SK-MEL-5 (cell line): ENCODE results near the gene KHDC1. TPM values are rescaled to one million over a fixed set of nuclear protein-coding genes. Genes with fewer than 3 reads are reported as not detected.
"Not testable (repeated sequence)": the region's sequence is repeated elsewhere in the genome, so short reads cannot be mapped to it uniquely, and the experiment has no call there.

ENCODE experiments used
- DNase-seq: peaks from one replicate; pipeline ENCODE4 v3.0.0-alpha.2; 2016; ENCODE audit warnings: low read depth, low spot score
- in situ Hi-C: cut with HindIII; loops from 2 replicates; pipeline ENCODE4 v1.10.0; 2016; ENCODE audit warnings: low sequenced_read_pairs, high pct_unique_total_duplicates, low pct_unique_long_range_greater_than_20kb
- polyA plus RNA-seq, 2 experiments: library from polyadenylated mRNA; depleted of rRNA; stranded (reverse); fragments of >200 nt; gene quantifications; 2 replicates each; pipeline ENCODE4 v1.2.3, GENCODE V29; 2015
- total RNA-seq: library from RNA; depleted of rRNA; stranded (reverse); fragments of >200 nt; shearing (Covaris generic); gene quantifications from 2 replicates; pipeline ENCODE4 v1.2.3, GENCODE V29; 2014; rRNA removed

Gene KHDC1, protein sequence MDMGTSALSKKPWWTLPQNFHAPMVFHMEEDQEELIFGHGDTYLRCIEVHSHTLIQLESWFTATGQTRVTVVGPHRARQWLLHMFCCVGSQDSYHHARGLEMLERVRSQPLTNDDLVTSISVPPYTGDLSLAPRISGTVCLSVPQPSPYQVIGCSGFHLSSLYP
- 0.19 TPM in 1 of 2 replicates, not detected in the other for total RNA-seq
- 0.04 and 0.14 TPM in 2 replicates for polyA plus RNA-seq (2015; cell fraction: cytosol; rRNA removed)
- polyA plus RNA-seq (2015; cell fraction: nucleus; rRNA removed), result 0.14 and 1.1 TPM in 2 replicates

DNA sequence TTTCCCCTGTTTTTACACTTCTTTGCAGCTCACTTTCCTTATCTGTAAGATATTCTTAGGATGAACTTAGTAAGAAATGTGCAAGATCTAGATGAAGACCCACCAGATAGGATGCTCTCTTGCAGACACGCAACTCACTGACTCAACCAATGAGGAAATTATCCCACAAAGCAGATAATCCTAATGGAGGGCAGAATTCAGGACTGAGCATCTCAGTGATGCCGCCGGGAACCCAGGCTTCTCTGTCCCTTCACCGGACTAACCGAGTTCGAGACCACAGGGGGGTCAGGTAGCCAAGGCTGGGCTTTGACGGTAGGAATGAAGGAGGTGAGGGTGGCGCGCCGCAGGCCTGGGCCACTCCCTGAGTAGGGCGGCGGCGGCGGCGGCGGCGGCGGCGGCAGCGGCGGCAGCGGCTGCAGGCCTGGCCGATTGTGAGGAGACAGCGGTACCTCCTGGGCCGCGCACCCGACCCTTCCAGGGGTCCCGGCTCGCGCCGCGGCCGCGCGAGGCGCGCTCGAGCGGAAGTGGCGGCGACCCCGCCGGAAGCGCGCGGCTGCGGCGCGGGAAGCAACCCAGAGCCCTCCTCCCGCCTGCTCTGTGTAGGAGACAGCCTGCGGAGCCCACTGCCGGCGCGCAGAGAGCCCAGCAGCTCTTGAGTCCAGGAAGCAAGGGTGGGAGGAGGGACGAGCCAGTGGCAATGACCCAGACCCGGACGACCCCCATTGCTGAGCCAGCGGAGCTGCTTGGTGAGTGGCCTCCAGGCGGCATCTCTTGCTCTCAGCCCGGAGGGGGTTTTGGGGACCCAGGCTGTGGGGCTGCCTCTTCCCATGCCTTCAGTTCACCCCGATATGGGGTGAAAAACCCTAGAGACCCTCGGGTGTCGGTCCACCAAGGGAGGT lies at the start of gene KHDC1:
TSS of gene KHDC1 (minus strand) at position 526 of the 899 bp plus-strand sequence. CDS start 20,679 bp downstream, outside the sequence.
- peak; percentile 43 for DNase-seq
- in situ Hi-C loops, result no loop called here

DNA sequence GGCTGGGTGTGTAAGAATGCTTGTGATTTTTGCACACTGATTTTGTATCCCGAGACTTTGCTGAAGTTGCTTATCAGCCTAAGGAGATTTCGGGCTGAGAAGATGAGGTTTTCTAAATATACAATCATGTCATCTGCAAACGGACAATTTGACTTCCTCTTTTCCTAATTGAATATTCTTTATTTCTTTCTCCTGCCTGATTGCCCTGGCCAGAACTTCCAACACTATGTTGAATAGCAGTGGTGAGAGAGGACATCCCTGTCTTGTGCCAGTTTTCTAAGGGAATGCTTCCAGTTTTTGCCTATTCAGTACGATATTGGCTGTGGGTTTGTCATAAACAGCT lies 47.5 kb upstream of the KHDC1 start:
- in situ Hi-C loops, DNase-seq: not testable (repeated sequence)

DNA sequence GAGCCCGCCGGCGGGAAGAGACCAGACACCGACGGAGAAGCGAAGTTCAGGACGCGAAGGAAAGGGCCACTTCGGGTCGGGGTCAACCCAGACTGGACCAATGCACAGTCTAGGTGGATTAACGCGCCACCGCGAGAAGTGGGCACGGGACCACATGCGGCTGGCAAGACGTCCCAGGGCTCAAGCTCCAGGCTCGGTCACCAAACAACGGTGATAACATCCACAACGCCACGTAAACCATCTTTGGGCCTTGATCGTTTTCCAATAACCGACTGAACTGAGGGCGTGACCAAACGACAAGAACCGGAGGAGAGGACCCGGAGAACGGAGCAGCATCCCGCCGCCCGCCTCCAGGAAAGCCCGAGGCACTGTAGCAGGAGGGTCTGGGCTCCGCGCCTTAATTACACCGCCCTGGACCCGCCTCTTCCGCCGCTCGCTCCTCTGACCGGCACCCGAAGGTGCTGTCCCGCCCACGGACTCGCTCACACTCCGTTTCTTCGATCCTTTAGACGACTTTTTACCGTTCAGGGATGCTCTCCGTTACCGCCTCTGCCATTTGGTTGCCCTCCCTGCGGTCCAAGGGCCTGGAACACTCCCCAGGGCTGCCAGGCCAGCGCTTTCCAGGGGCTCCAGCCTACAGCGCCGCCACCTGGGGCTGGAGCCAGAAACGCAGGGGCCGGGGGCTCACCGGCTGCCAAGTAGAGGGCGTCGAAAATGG lies 46.9 kb upstream of the KHDC1 start:
- DNase-seq, result no peak
- in situ Hi-C loops, result no loop called here

DNA sequence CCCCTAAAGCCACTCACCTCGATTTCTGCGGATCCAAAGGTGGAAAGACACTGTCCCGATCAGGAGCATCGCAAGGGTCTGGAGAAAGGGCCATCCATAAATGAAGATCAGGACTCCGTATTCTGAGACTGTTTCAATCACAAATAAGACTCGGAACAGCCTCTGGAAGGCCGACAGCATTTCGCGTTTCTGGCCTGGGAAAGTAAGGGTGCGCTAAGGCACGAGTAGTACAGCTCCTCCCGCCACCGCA lies 46.5 kb upstream of the KHDC1 start:
- in situ Hi-C loops, result no loop called here
- DNase-seq, result no peak

DNA sequence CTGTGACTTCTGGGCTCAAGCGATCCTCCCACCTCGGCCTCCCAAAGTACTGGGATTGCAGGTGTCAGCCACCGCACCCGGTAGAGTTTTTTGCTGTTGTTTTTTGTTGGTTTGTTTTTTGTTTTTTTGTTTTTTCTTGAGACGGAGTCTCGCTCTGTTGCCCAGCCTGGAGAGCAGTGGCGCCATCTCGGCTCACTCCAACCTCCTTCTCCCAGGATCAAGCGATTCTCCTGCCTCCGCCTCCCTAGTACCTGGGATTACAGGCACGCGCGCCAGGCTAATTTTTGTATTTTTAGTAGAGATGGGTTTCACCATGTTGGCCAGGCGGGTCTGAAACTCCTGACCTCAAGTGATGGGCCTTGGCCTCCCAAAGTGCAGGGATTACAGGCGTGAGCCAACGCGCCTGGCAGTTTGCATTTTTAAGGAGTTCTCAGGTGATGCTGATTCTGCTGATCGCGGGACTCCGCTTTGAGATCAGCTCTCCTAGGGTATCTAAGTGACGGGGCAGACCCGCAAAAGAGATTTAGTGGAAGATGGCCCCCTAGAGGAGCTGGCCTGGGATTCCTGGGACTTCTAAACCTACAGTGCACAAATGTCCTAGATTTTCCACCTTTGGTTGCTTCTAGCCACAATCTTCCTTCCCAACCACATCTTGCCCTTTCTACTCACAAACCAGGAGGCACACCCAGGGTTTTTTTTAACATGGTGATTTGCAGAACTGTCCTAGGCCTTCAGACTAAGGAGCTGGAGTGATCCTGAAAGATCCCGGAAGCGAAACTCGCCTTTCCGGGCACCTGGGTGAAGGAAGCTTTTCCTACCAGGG lies 45.9 kb upstream of the KHDC1 start:
- DNase-seq, result no peak
- in situ Hi-C loops, result no loop called here

DNA sequence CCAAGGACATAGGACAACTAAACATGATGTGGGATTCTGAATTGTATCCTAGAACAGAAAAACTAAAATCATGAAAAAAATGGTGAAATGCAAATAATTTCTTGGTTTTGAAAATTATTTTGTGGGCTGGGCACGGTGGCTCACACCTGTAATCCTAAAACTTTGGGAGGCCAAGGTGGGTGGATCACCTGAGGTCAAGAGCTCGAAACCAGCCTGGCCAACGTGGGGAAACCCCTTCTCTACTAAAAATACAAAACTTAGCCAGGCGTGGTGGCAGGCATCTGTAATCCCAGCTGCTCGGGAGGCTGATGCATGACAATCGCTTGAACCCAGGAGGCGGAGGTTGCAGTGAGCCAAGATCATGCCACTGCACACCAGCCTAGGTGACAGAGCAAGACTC lies 40.8 kb upstream of the KHDC1 start:
- DNase-seq, in situ Hi-C loops: not testable (repeated sequence)

DNA sequence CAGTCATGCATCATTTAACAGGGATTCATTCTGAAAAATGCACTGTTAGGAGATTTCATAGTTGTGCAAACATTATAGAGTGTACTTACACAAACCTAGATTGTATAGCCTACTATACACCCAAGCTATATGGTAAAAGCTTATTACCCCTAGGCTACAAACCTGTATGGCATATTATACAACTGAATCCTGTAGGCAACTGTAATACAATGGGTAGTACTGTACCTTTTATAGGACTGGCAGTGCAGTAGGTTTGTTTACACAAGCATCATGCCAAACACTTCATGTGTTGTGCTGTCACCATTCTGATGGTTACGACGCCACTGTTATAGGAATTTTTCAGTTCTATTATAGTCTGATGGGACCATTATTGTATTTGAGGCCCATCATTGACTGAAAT lies 39.3 kb upstream of the KHDC1 start:
- in situ Hi-C loops, result no loop called here
- DNase-seq, result no peak

DNA sequence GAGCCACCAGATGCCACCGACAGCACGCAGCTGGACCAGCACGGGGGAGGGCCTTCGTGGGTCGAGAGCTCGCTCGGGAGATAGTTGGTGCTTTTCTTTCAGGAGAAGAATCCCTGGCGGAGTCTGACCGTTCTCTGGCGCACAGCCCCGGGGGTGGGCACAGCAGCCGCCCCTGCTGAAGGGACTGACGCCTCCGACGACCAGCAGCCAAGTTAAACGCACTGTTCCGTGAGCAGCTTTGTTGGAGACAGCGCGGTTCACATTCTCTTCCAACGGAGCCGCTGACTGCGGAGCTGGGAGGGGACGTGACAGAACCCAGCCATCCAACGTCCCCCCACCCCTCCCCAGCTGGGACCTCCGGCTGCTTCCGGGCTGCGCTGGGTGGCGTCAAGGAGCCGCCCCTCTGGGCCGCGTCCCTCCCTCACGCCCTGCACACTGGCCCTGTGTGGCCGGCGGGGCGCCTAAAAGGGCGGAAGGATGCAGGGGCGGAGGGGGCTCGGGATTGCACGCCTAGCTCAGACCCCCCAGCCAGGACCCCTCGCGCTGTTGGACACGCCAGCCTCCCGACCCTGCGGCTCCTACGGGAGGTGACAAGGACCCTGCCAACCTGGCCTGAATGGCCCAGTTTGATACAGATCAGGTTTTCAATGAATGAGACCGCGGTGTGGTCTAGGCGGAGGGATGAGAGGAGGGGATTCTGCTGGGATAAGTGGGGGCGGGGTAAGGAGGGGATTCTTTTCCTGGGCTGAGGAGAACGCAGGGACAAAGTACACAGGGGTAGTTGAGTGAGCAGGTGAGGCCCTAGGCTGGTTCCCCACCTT lies 36.4 kb upstream of the KHDC1 start:
- in situ Hi-C loops, result no loop called here

DNA sequence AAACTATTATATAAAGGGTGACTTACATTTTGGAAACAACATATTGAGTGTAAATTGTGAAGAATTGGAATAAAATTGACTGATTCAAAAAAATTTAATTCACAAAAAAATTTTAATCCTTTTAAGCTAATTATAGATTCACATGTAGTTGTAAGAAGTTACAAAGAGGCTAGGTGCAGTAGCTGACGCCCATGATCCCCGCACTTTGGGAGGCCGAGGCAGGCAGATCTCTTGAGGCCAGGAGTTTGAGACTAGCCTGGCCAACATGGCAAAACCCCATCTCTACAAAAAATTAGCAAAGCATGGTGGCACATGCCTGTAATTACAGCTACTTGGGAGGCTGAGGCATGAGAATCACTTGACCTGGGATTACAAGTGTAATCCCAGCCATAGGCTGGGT lies 30.3 kb upstream of the KHDC1 start:
- in situ Hi-C loops, result no loop called here
- no peak for DNase-seq

More for the DNA sequence above, 36.4 kb upstream of the KHDC1 start:
- no peak for DNase-seq

DNA sequence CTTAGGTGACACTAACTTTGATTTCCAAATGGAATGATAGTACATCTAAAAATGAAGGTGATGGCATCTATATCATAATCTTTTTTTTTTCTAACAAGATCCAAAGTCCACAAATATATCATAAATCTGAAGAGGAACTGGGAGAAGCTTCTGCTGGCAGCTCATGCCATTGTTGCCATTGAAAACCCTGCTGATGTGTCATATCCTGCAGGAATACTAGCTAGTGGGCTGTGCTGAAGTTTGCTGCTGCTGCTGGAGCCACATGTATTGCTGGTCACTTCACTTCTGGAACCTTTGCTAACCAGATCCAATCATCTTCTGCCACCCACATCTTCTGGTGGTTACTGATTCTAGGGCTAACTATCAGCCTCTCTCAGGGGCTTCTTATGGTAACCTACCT lies 27.4 kb upstream of the KHDC1 start:
- in situ Hi-C loops, result no loop called here
- no peak for DNase-seq

DNA sequence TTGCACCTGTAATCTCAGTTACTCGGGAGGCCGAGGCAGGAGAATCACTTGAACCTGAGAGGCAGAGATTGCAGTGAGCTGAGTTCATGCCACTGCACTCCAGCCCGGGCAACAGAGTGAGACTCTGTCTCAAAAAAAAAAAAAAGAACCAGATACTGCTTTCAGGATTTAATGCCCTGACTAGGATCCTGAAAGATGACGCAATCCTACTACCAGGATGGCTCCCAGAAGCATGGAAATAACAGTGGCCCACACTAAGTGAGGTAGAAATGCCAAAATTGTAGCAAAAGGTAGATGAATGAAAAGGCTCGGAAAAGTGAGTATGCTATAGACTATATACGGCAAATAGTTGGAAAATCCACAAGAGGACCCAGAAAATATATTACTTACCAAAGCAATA lies 23.8 kb upstream of the KHDC1 start:
- in situ Hi-C loops, result no loop called here
- no peak for DNase-seq

DNA sequence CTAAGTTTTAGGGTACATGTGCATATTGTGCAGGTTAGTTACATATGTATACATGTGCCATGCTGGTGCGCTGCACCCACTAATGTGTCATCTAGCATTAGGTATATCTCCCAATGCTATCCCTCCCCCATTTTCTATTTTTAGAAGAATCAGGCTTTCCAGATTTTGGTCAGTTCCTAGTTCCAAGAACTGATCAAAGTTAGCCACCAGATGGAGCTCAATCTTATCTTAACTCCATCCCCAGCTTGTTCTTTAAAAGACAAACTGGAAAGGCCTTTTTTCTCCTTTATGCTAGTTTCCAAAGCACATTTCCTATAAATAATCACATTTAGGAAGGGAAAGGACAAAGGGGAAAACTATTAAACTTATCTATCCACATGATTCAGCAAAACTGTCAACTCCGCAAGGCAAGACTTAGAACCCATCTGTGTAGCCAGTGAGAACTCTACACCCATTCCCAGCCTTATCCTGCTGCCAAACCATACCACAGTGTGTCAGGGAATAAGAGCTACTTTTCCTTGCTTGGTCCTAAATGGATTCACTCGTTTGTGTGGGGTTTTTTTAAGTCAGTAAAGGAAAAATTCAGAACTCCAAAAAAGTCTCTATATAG lies 22.8 kb upstream of the KHDC1 start:
- in situ Hi-C loops, result no loop called here
- peak; percentile 66 for DNase-seq

DNA sequence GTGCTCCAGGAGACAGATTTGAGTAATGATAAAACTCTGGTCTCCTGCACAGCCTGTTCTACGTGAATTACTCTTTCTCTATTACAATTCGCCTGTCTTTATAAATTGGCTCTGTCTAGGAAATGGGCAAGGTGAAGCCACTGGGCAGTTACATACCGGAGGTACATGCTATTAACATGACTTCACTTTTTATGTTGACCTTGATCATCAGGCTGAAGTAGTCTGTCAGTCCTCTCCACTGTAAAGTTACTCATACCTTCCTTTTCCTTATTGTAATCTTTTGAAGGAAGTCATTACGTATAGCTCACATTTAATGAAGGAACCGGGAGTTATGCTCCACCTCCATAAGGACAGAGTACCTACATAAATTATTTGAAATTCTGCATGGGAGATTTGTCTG lies 19.9 kb upstream of the KHDC1 start:
- no peak for DNase-seq
- in situ Hi-C loops, result no loop called here

DNA sequence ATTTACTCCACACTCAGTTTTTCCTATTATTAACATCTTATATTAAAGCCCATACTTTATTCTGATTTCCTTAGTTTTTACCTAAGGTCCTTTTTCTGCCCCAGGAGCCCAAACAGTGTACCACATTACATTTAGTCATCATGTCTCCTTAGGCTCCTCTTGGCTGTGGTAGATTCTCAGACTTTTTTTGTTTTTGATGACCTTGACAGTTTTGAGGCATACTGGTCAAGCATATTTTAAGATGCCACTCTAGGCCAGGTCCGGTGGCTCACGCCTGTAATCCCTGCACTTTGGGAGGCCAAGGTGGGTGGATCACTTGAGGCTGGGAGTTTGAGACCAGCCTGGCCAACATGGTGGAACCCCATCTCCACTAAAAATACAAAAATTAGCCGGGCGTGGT lies 18.7 kb upstream of the KHDC1 start:
- DNase-seq, in situ Hi-C loops: not testable (repeated sequence)

DNA sequence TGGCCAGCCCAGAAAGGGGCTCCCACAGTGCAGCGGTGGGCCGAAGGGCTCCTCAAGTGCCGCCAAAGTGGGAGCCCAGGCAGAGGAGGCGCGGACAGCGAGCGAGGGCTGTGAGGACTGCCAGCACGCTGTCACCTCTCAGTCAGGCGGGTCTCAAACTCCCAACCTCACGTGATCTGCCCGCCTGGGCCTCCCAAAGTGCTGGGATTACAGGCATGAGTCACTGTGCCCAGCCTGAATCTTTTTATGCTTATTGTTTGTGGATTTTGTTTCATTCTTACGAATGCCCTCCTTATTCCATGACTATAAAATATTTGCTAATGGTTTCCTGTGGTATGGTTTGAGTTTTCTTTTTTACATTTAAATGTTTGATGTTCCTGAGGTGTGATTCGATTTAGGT lies 6.3 kb upstream of the KHDC1 start:
- in situ Hi-C loops, DNase-seq: not testable (repeated sequence)

DNA sequence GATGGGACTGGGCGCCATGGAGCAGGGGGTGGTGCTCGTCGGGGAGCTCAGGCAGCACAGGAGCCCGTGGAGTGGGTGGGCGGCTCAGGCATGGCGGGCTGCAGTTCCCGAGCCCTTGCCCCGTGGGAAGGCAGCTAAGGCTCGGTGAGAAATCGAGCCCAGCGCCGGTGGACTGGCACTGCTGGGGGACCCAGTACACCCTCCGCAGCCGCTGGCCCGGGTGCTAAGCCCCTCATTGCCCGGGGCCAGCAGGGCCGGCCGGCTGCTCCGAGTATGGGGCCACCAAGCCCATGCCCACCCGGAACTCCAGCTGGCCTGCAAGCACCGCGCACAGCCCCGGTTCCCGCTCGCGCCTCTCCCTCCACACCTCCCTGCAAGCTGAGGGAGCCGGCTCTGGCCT lies 5.9 kb upstream of the KHDC1 start:
- in situ Hi-C loops, result not testable (repeated sequence)

DNA sequence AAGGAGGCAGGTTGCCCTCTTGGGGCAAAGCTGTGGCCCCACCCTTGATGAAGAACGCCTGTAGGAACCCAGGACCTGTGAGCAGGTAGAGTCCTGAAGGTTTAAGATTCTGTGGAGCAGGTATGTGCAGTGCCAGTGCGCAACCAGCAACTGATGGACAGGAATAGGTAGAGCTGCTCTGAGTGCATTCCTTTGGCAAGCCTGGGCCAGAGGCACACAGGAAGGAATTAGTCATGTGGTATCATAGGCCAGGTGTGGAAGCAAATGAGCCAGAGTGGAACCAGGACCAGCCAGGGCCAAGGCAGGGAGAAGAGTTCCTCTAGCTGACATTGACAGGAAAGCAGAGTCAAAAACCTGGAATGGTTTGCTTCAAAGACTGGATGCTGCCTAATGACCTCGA lies 1.4 kb upstream of the KHDC1 start:
- in situ Hi-C loops, result no loop called here
- DNase-seq, result no peak

More for the DNA sequence above, 5.9 kb upstream of the KHDC1 start:
- DNase-seq, result not testable (repeated sequence)
